ENCODE results near the gene MAGEC3.
"Not testable (repeated sequence)": the region's sequence is repeated elsewhere in the genome, so short reads cannot be mapped to it uniquely, and the experiment has no call there.

Gene MAGEC3

DNA sequence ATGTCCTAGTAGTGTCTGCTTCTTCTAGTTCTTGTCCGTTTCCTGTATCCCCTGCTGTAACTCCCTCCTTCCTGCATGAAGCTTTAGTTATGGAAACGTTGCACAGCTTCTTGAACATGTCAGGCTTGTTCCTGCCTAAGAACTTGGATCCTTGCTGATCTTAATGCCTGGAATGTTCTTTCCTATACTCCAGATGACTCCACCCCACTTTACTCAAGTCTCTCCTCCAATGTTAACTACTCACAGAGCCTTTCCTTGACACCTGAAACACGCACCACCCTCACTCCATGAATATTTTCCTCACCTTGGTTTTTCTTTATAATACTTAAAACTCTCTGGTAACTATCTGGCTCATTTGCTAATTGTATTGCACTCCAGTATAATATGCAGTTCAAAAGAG, 19.4 kb downstream of the MAGEC3 start:
- no peak for DNase-seq (ENCODE audit: low read depth)
- H3K4me3 ChIP-seq (ENCODE audit: low read length), result no peak overlapping the region
- TF ChIP-seq CTCF (conservative IDR thresholded peaks at IDR 0.05; ENCODE audit: low read depth, low read length), result no peak

DNA sequence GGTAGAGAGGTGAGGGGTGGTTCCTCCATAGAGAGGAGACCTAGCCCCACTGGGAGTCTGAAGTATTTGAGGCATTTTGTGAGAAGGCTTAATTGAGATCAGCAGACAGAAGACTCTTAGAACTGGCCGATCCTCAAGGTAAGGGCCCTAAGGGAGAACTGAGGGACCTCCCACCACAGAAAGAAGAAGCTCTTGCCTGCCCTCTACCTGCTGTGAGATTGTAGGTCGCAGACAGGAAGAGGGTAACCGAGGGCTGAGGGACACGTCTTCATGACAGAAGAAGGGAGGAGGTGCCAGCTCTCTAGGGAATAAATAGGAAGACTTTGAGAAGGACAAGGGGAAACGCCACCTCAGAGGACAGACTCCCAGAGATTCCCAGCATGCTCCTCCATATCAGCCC, 41.5 kb downstream of the MAGEC3 start:
- TF ChIP-seq CTCF (conservative IDR thresholded peaks at IDR 0.05; ENCODE audit: low read depth, low read length), result no peak
- H3K4me3 ChIP-seq (ENCODE audit: low read length), result no peak overlapping the region
- no peak for DNase-seq (ENCODE audit: low read depth)

DNA sequence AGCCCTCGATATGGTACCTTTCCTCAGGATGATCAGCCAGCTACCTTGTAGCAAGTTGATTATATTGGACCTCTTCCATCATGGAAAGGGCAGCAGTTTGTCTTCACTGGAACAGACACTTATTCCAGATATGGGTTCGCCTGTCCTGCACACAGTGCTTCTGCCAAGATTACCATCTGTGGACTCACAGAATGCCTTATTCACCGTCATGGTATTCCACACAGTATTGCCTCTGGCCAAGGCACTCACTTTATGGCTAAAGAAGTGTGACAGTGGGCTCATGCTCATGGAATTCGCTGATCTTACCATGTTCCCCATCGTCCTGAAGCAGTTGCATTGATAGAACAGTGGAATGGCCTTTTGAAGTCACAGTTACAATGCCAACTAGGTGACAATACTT, 50.7 kb downstream of the MAGEC3 start:
- DNase-seq (ENCODE audit: low read depth); H3K4me3 ChIP-seq (ENCODE audit: low read length): not testable (repeated sequence)

DNA sequence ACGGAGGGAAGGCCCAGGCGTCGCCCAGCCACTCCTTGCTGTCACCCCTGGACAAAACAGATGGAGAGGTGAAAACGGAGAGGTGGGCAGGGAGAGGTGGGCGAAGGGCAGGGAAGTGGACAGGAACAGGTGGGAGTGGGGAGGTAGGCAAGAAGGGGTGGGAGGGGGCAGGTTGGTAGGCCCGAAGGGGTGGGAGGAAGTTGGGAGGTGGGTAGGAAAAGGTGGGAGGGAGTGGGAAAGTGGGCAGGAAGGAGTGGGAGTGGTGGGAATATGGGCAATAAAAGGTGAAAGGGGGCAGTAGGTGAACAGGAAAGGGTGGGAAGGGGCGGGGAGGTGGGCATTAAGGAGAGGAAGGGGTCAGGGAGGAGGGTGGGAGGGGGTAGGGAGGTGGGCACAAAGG, 56.6 kb downstream of the MAGEC3 start:
- TF ChIP-seq CTCF (conservative IDR thresholded peaks at IDR 0.05; ENCODE audit: low read depth, low read length), result no peak
- H3K4me3 ChIP-seq (ENCODE audit: low read length), result no peak overlapping the region
- no peak for DNase-seq (ENCODE audit: low read depth)

DNA sequence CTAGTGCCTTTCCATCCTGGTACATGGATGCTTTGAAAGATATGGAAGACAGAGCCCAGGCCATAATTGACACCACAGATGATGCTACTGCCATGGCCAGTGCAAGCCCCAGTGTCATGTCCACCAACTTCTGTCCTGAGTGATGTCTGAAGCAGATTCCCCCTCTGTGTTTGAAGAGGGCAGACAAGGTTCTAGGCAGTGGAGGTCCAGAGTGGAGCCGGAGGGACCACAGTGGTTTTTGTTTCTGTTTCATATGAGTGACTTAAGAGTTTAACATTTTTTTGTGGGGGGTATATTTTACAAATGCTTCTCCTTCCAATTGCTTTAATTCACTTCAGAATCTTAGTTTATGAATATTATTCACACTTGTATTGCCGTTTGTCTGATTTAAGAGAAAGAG, 59.6 kb downstream of the MAGEC3 start:
- no peak for TF ChIP-seq CTCF (conservative IDR thresholded peaks at IDR 0.05; ENCODE audit: low read depth, low read length)
- no peak overlapping the region for H3K4me3 ChIP-seq (ENCODE audit: low read length)
- DNase-seq (ENCODE audit: low read depth), result no peak

DNA sequence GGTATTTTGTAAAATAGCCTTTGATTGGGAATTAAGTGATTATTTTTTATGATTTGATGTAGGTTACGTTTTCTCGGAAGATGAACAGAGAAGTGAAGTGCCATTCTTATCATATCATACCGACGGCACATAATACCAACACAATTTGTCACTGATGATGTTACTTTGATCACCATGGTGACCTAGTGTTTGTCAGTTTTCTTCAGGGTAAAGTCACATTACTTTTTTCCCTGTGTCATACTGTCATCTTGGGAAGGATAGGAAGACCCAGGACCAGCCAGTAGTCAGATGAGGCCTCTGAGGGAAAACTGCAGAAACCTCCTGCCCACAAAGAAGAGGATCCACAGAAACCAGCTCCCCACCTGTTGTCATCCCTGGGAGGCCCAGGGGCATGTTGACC, 64.2 kb downstream of the MAGEC3 start:
- no peak overlapping the region for H3K4me3 ChIP-seq (ENCODE audit: low read length)
- no peak for TF ChIP-seq CTCF (conservative IDR thresholded peaks at IDR 0.05; ENCODE audit: low read depth, low read length)
- no peak for DNase-seq (ENCODE audit: low read depth)

DNA sequence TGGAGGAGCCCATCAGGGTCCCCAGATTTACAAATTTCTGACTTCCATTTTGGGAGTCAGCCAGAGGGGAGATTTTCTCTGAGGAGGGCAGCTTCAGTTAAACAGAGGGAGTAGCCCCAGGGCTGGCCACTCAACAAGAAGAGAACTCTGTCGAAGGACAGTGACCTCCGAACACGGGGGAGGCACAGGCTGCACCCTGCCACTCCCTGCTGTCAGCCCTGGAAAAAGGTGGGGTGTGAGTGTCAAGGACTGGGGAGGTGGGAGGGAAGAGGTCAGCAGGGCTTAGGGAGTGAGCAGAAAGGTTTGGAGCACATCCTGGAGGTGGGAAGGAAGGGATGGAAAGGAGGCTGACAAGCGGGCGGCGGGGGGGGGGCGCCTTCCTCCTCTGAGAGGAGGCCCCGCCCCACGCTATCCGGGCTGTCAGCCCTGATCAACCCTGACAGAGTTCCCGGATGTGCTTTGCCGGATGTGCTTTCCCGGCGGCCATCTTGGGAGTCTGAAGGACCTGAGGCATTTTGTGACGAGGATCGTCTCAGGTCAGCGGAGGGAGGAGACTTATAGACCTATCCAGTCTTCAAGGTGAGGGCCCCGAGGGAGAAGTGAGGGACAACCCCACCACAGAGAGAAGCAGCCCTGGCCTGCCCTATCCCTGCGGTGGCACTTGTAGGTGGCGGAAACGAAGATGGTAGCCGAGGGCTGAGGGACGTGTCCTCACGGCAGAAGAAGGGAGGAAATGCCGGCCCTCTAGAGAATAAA, 65.5 kb downstream of the MAGEC3 start, which contains the start of gene MAGEC1:
MAGEC1 (plus strand) TSS at position 495 of the 756 bp plus-strand sequence. CDS start 1,179 bp downstream, outside the sequence.
- DNase-seq (ENCODE audit: low read depth), result no peak
- no peak for TF ChIP-seq CTCF (conservative IDR thresholded peaks at IDR 0.05; ENCODE audit: low read depth, low read length)
- H3K4me3 ChIP-seq (ENCODE audit: low read length), result no peak within 1 kb of the TSS
